GM21619 (cell line): ENCODE data around the gene GRM3.

Source experiments
- ATAC-seq: cut with Tn5 transposase; IDR thresholded peaks from one replicate; pipeline ENCODE4 v1.9.1; 2021; ENCODE audit not compliant: unreplicated experiment

GRM3 gene

GRCh38 chr7:86689363-86689762 lies 45.7 kb downstream of the GRM3 start:
- no peak for ATAC-seq

- ATAC-seq = no peak
These were observed 49.0 kb downstream of the GRM3 start for GRCh38 chr7:86692755-86693154.

- no peak for ATAC-seq
These were observed 62.7 kb downstream of the GRM3 start for GRCh38 chr7:86706406-86706805.

- no peak for ATAC-seq
These were observed 64.4 kb downstream of the GRM3 start for GRCh38 chr7:86708031-86708680.

GRCh38 chr7:86720306-86720705 lies 76.6 kb downstream of the GRM3 start:
- no peak for ATAC-seq

GRCh38 chr7:86733783-86734182 lies 90.1 kb downstream of the GRM3 start:
- ATAC-seq = no peak

GRCh38 chr7:86745013-86745745 lies 101.5 kb downstream of the GRM3 start:
- ATAC-seq = no peak

GRCh38 chr7:86747698-86748097 lies 104.0 kb downstream of the GRM3 start:
- ATAC-seq = no peak

- ATAC-seq = no peak
These were observed 104.5 kb downstream of the GRM3 start for GRCh38 chr7:86748201-86748600.

- no peak for ATAC-seq
These were observed 105.4 kb downstream of the GRM3 start for GRCh38 chr7:86748843-86749719.

GRCh38 chr7:86749741-86750665 lies 106.3 kb downstream of the GRM3 start:
- ATAC-seq = no peak

- no peak for ATAC-seq
These were observed 116.5 kb downstream of the GRM3 start for GRCh38 chr7:86760236-86760635.

- no peak for ATAC-seq
These were observed 118.4 kb downstream of the GRM3 start for GRCh38 chr7:86762129-86762528.

- ATAC-seq = no peak
These were observed 122.2 kb downstream of the GRM3 start for GRCh38 chr7:86765931-86766330.

- peak; percentile 39 for ATAC-seq
These were observed 124.7 kb downstream of the GRM3 start for GRCh38 chr7:86768394-86768793.

GRCh38 chr7:86768967-86769760 lies 125.5 kb downstream of the GRM3 start:
- ATAC-seq = peak; percentile 78

GRCh38 chr7:86773309-86773708 lies 129.6 kb downstream of the GRM3 start:
- no peak for ATAC-seq

GRCh38 chr7:86775203-86775602 lies 131.5 kb downstream of the GRM3 start:
- no peak for ATAC-seq

- ATAC-seq = no peak
These were observed 132.4 kb downstream of the GRM3 start for GRCh38 chr7:86776136-86776535.

- no peak for ATAC-seq
These were observed 134.6 kb downstream of the GRM3 start for GRCh38 chr7:86778271-86778670.
